AG04450 (cell line): ENCODE data around the gene ZNF800. TPM values are rescaled to one million over a fixed set of nuclear protein-coding genes. Genes with fewer than 3 reads are reported as not detected.
"Not testable (repeated sequence)": the region's sequence is repeated elsewhere in the genome, so short reads cannot be mapped to it uniquely, and the experiment has no call there.

ENCODE experiments used
- CTCF ChIA-PET: fragments of 300-600, 350-600 bp; formaldehyde crosslinking; extraction: SDS; loops from one replicate; lab custom pipeline; 2022; ENCODE audit warnings: antibody characterized with exemption, inconsistent platforms; lab: Charles Lee
- POLR2A ChIA-PET: fragments of 350-600 bp; formaldehyde crosslinking; extraction: SDS; loops from one replicate; lab custom pipeline; 2021; ENCODE audit warnings: antibody characterized with exemption, inconsistent platforms; lab: Yijun Ruan, JAX
- DNase-seq: peaks from one replicate; pipeline ENCODE4 v3.0.0-alpha.2; 2011; ENCODE audit warnings: low read depth, low spot score
- H3K27ac ChIP-seq: one replicate; pipeline ENCODE4 v1.5.1; 2012; ENCODE audit warnings: low read depth, low read length, control low read depth
- H3K27me3 ChIP-seq: one replicate; pipeline ENCODE4 v1.6.0; 2012; ENCODE audit warnings: low read length; ENCODE audit not compliant: control insufficient read depth, insufficient read depth
- H3K4me3 ChIP-seq: 2 replicates; pipeline ENCODE4 v1.5.1; 2011; ENCODE audit warnings: mild to moderate bottlenecking, low read depth, low read length, control low read depth
- H3K9me3 ChIP-seq: 2 replicates; pipeline ENCODE4 v1.5.1; 2012; ENCODE audit warnings: low read length; ENCODE audit not compliant: control insufficient read depth, insufficient read depth
- polyA plus RNA-seq: library from polyadenylated mRNA; depleted of rRNA; stranded (reverse); fragments of >200 nt; gene quantifications from 2 replicates; pipeline ENCODE4 v1.2.3, GENCODE V29; 2011
- TF ChIP-seq, protein P1 (sequence below): IDR thresholded peaks from 2 replicates; pipeline ENCODE4 v1.5.1; 2011; ENCODE audit warnings: low read depth, low read length, control low read depth, inconsistent platforms

Gene ZNF800
- polyA plus RNA-seq, 1 experiment: 13.1 TPM

DNA sequence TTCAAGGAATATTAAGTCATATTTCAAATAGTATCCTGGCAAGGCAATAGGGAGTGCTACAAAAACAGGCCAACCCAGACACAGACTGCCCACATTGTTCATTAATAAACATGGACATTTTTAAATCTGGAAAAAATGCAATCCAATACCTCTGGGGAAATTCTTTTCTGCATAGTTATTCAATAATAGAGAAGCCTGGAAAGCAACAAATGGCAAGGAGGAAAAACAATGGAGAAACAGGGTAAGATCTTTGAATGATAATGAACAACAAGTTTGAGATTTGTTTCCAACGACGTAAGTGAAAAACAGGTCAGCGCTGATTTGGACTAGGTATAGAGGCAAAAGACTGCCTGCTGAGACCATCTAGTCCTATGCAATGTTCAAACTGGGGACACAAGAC is 44.7 kb upstream of the ZNF800 start:
- ChIA-PET POLR2A (no interaction called here), CTCF (interaction anchor here (1.2 kb wide), 1 partner anchor 10 kb away, joined by 3 read pairs; no protein-coding TSS in a partner anchor)
- no peak overlapping the region for H3K27ac ChIP-seq

DNA sequence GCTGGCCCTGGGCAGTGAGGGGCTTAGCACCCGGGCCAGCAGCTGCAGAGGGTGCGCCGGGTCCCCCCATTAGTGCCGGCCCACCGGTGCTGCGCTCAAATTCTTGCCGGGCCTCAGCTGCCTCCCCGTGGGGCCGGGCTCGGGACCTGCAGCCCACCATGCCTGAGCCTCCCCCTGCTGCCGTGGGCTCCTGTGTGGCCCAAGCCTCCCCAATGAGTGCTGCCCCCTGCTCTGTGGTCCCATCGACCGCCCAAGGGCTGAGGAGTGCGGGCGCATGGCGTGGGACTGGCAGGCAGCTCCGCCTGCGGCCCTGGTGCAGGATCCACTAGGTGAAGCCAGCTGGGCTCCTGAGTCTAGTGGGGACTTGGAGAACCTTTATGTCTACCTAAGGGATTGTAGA is 36.8 kb upstream of the ZNF800 start:
- CTCF ChIA-PET, DNase-seq, H3K27ac ChIP-seq, H3K4me3 ChIP-seq, H3K27me3 ChIP-seq, H3K9me3 ChIP-seq, POLR2A ChIA-PET: not testable (repeated sequence)

More for the DNA sequence above, 44.7 kb upstream of the ZNF800 start:
- H3K9me3 ChIP-seq: no peaks in the 10 kb centered on the region
- no peak for DNase-seq
- H3K27me3 ChIP-seq: no peaks in the 10 kb centered on the region
- H3K4me3 ChIP-seq: no peak overlapping the region
- TF ChIP-seq, protein P1, sequence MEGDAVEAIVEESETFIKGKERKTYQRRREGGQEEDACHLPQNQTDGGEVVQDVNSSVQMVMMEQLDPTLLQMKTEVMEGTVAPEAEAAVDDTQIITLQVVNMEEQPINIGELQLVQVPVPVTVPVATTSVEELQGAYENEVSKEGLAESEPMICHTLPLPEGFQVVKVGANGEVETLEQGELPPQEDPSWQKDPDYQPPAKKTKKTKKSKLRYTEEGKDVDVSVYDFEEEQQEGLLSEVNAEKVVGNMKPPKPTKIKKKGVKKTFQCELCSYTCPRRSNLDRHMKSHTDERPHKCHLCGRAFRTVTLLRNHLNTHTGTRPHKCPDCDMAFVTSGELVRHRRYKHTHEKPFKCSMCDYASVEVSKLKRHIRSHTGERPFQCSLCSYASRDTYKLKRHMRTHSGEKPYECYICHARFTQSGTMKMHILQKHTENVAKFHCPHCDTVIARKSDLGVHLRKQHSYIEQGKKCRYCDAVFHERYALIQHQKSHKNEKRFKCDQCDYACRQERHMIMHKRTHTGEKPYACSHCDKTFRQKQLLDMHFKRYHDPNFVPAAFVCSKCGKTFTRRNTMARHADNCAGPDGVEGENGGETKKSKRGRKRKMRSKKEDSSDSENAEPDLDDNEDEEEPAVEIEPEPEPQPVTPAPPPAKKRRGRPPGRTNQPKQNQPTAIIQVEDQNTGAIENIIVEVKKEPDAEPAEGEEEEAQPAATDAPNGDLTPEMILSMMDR: no peak

DNA sequence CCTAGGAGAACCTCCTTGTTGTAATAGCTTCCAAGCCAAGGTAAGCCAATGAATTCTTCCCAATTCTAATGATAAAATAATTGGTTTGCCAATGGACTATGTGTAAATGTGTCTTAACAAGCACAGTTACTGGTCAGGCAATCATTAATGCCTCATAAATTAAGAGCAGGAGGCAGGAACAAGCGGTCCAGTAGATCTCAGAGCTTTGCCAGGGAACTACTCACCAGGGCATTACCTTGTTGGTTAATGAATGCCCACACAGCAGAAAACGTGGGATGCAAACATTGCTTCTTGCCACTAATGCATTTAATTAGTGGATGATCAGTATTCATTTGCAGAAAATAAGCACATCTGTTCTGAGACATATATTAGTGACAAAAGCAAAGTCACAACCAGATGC is 26.7 kb upstream of the ZNF800 start:
- ChIA-PET CTCF (no interaction called here), POLR2A (no interaction called here)
- DNase-seq: no peak
- TF ChIP-seq, protein P1: no peak
- H3K4me3 ChIP-seq: no peak overlapping the region
- H3K9me3 ChIP-seq: no peaks in the 10 kb centered on the region
- H3K27me3 ChIP-seq: peaks cover 2% of the 10 kb centered on the region
- no peak overlapping the region for H3K27ac ChIP-seq

DNA sequence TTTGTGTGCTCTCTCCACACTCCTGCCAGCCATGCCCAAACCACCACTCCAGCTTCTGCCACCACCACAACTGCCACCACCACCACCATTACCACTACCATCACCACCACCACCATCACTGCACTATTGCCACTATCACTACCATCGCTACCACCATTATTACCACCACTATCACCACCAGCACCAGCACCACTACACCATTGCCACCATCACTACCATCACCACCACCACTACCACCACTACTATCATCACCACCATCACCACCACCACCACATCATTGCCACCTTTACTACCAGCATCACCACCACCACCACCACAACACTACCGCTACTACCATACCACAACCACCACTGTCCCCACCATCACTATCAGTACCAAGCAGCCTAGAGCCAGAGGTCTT is 26.0 kb upstream of the ZNF800 start:
- DNase-seq: no peak
- no peaks in the 10 kb centered on the region for H3K9me3 ChIP-seq
- ChIA-PET CTCF (no interaction called here), POLR2A (no interaction called here)
- no peak overlapping the region for H3K4me3 ChIP-seq
- H3K27ac ChIP-seq: no peak overlapping the region
- H3K27me3 ChIP-seq: peaks cover 2% of the 10 kb centered on the region
- TF ChIP-seq, protein P1: no peak

DNA sequence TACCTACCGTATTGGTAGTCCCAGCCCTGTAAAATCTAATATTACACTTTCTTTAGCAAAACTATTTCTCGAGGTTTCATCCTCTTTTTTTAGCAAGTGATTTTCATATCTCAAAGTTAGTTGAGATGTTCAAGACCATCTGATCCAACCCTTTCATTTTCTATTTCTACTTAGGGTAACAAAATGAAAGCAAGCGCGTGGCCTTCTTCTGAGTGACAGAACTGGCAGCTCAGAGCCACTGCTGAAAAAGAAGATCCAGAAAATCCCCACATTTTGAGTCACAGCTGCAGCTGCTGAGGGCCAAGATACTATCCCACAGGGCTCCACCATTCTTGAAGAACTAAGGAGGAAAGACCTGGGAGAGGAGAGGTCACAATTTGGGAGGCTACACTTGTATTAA is 24.8 kb upstream of the ZNF800 start:
- TF ChIP-seq, protein P1: no peak
- ChIA-PET POLR2A (no interaction called here), CTCF (no interaction called here)
- H3K27me3 ChIP-seq: peaks cover 2% of the 10 kb centered on the region
- no peak overlapping the region for H3K4me3 ChIP-seq
- H3K9me3 ChIP-seq: no peaks in the 10 kb centered on the region
- H3K27ac ChIP-seq: no peak overlapping the region
- DNase-seq: no peak
